H1 (cell line): Measurements from ENCODE around the gene NEK3.

Experiments
- SIN3A ChIP-seq, 2 experiments: IDR thresholded peaks in 1 of 2; conservative IDR thresholded peaks in 1 of 2; 2 replicates each; pipeline ENCODE4 v1.6.1; 2011 to 2012; ENCODE audit warnings: low read length in 2 of 2, improper control_type of control experiment in 1 of 2, low read depth in 1 of 2, mild to moderate bottlenecking in 1 of 2
- TF ChIP-seq, protein P1 (sequence below): IDR thresholded peaks from 2 replicates; pipeline ENCODE4 v1.6.1; 2011; ENCODE audit warnings: low read length, improper control_type of control experiment

DNA sequence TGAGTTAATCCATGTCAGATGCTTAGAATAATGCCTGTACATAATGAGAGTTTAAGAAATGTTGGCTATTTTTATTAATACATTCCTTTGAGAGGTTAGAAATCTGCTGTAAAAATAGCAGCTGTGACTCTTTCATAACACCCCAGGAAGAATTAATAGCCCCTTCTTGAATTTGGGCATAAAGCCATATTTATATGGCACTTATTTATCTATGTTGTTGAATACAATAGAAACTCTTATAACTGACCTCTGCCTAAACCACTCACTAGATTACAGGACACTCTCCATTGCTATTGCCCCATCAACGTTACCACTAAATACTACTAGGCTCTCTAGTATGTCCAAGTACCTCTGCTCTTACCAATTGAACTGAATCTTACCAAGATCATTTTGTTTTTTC lies 46.8 kb downstream of the NEK3 start:
- TF ChIP-seq SIN3A (conservative IDR thresholded peaks at IDR 0.05 in 1 of 2, IDR thresholded peaks at IDR 0.05 in 1 of 2; ENCODE audit: low read depth in 1 of 2, low read length in 2 of 2): no peak
- TF ChIP-seq, protein P1, sequence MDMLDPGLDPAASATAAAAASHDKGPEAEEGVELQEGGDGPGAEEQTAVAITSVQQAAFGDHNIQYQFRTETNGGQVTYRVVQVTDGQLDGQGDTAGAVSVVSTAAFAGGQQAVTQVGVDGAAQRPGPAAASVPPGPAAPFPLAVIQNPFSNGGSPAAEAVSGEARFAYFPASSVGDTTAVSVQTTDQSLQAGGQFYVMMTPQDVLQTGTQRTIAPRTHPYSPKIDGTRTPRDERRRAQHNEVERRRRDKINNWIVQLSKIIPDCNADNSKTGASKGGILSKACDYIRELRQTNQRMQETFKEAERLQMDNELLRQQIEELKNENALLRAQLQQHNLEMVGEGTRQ: no peak
